Fibroblast of the aortic adventitia (primary cell): Measurements from ENCODE around the gene PHETA1. TPM values are rescaled to one million over a fixed set of nuclear protein-coding genes. Genes with fewer than 3 reads are reported as not detected.
"Not testable (repeated sequence)": the region's sequence is repeated elsewhere in the genome, so short reads cannot be mapped to it uniquely, and the experiment has no call there.

ENCODE experiments used
- DNase-seq: peaks from one replicate; pipeline ENCODE4 v3.0.0-alpha.2; 2010; ENCODE audit warnings: low read depth
- H3K4me3 ChIP-seq: 2 replicates; pipeline ENCODE4 v1.5.1; 2011; ENCODE audit warnings: low read depth, mild to moderate bottlenecking, control low read depth, low read length, moderate library complexity
- CTCF ChIP-seq: IDR thresholded peaks from 2 replicates; pipeline ENCODE4 v1.5.1; 2011; ENCODE audit warnings: mild to moderate bottlenecking, low read length, control low read depth, inconsistent platforms; ENCODE audit not compliant: insufficient read depth
- total RNA-seq: library from RNA; depleted of rRNA; stranded (reverse); fragments of >200 nt; gene quantifications from 2 replicates; pipeline ENCODE4 v1.2.3, GENCODE V29; 2012; ENCODE audit warnings: low replicate concordance

Gene PHETA1
- total RNA-seq, 1 donor: 7.3 TPM

GRCh38 chr12:111386885-111387284 is 18.0 kb upstream of the PHETA1 start:
- no peak overlapping the region for H3K4me3 ChIP-seq
- no peak for DNase-seq
- no peak for TF ChIP-seq CTCF

- no peak for TF ChIP-seq CTCF
- no peak for DNase-seq
- H3K4me3 ChIP-seq: no peak overlapping the region
Observed at GRCh38 chr12:111384596-111384995, 15.7 kb upstream of the PHETA1 start.

GRCh38 chr12:111379942-111380554 is 11.2 kb upstream of the PHETA1 start:
- no peak overlapping the region for H3K4me3 ChIP-seq
- no peak for TF ChIP-seq CTCF
- DNase-seq: no peak

GRCh38 chr12:111377440-111377839 is 8.5 kb upstream of the PHETA1 start:
- TF ChIP-seq CTCF: no peak
- no peak for DNase-seq
- H3K4me3 ChIP-seq: no peak overlapping the region

- not testable (repeated sequence) for H3K4me3 ChIP-seq, DNase-seq
Observed at GRCh38 chr12:111373231-111373630, 4.3 kb upstream of the PHETA1 start.

GRCh38 chr12:111369496-111370220 is 763 bp upstream of the PHETA1 start:
- TF ChIP-seq CTCF: no peak
- peak overlapping the region; percentile 90 for H3K4me3 ChIP-seq
- no peak for DNase-seq

- H3K4me3 ChIP-seq: peak overlapping the region; percentile 90
- TF ChIP-seq CTCF: no peak
- DNase-seq: no peak
Observed at GRCh38 chr12:111368291-111368787, 556 bp downstream of the PHETA1 start.
